HepG2 (cell line): ENCODE measurements around the gene FAM131C. TPM values are rescaled to one million over a fixed set of nuclear protein-coding genes. Genes with fewer than 3 reads are reported as not detected.
A peak's percentile ranks its signal among the peaks of the same experiment; 100 is the strongest.
"Not testable (repeated sequence)": the region's sequence is repeated elsewhere in the genome, so short reads cannot be mapped to it uniquely, and the experiment has no call there.

ENCODE experiments used
- ATAC-seq: fragments of 200-7000 bp; cut with Tn5 transposase; 3 replicates; pipeline ENCODE4 v1.9.1; 2020; ENCODE audit warnings: mild to moderate bottlenecking, moderate library complexity
- BruUV-seq: library from RNA; stranded (reverse); fragments of 400-500 nt; replicated peaks from 2 replicates; lab custom pipeline; 2021; lab: Mats Ljungman, UMichigan
- CTCF ChIA-PET: fragments of 300-600 bp; formaldehyde crosslinking; extraction: SDS; loops from one replicate; lab custom pipeline; 2021; ENCODE audit warnings: low total read pairs, inconsistent platforms, low intra/inter-chr PET ratio; lab: Yijun Ruan, JAX
- POLR2A ChIA-PET: fragments of 350-600 bp; sonication (Branson Sonifier 250); formaldehyde crosslinking; loops from one replicate; lab custom pipeline; 2020; ENCODE audit warnings: antibody characterized with exemption, inconsistent platforms; lab: Yijun Ruan, JAX
- DNase-seq: peaks from one replicate; pipeline ENCODE4 v3.0.0-alpha.2; 2015; ENCODE audit warnings: low spot score
- FAIRE-seq: peaks from 3 replicates; lab custom pipeline; 2011; peaks lifted over from hg19 to GRCh38; lab: Jason Lieb, UNC
- H2AFZ ChIP-seq: one replicate; pipeline ENCODE4 v1.6.1; 2011; ENCODE audit warnings: low read length, inconsistent platforms
- H3K27ac ChIP-seq: fragments of 300-600 bp; 3 replicates; pipeline ENCODE4 v1.8.0; 2011; ENCODE audit warnings: mixed run types, mild to moderate bottlenecking, mixed read lengths, low read length, inconsistent platforms; ENCODE audit not compliant: insufficient read depth; ENCODE audit errors: extremely low read length
- H3K27me3 ChIP-seq, 2 experiments: fragments of 200-600 bp in 1 of 2; 2 replicates in 1 of 2; 3 replicates in 1 of 2; pipeline versions ENCODE4 v1.6.0 to v1.8.0; 2011; ENCODE audit warnings: low read length in 2 of 2, mild to moderate bottlenecking in 2 of 2, moderate library complexity in 2 of 2, inconsistent platforms in 1 of 2; ENCODE audit not compliant: insufficient read depth in 2 of 2, control insufficient read depth in 1 of 2
- H3K36me3 ChIP-seq, 2 experiments: fragments of 200-600 bp in 1 of 2; replicated peaks in 1 of 2; 2 replicates in 1 of 2; 3 replicates in 1 of 2; pipeline versions ENCODE4 v1.5.1 to v1.8.0; 2011; ENCODE audit warnings: low read length in 2 of 2, inconsistent platforms in 1 of 2; ENCODE audit not compliant: insufficient read depth in 2 of 2, control insufficient read depth in 1 of 2
- H3K4me1 ChIP-seq: 2 replicates; pipeline ENCODE4 v1.5.1; 2012; ENCODE audit warnings: low read length, inconsistent platforms; ENCODE audit not compliant: insufficient read depth
- H3K4me2 ChIP-seq: 2 replicates; pipeline ENCODE4 v1.6.0; 2011; ENCODE audit warnings: low read depth, low read length, inconsistent platforms
- H3K4me3 ChIP-seq, 3 experiments: fragments of 200-600 bp in 1 of 3; sonication (generic), shearing (Covaris generic) in 1 of 3; replicated peaks in 1 of 3; 2 replicates each; pipeline ENCODE4 v1.5.1; 2011 to 2016; ENCODE audit warnings: low read length in 3 of 3, inconsistent platforms in 2 of 3, low read depth in 2 of 3, mild to moderate bottlenecking in 2 of 3, control low read depth in 1 of 3, mixed read lengths in 1 of 3; ENCODE audit not compliant: insufficient read depth in 1 of 3
- H3K79me2 ChIP-seq: one replicate; pipeline ENCODE4 v1.6.1; 2011; ENCODE audit warnings: low read length, inconsistent platforms; ENCODE audit not compliant: insufficient read depth
- H3K9ac ChIP-seq: 2 replicates; pipeline ENCODE4 v1.6.0; 2011; ENCODE audit warnings: mild to moderate bottlenecking, low read depth, low read length, inconsistent platforms; ENCODE audit not compliant: insufficient read depth
- H3K9me3 ChIP-seq: 2 replicates; pipeline ENCODE4 v1.5.1; 2012; ENCODE audit warnings: mild to moderate bottlenecking, low read length
- H4K20me1 ChIP-seq: 2 replicates; pipeline ENCODE4 v1.6.0; 2011; ENCODE audit warnings: inconsistent platforms, mild to moderate bottlenecking, low read length, moderate library complexity; ENCODE audit not compliant: insufficient read depth
- ZNF629 ChIP-seq: sonication (generic); formaldehyde crosslinking; conservative IDR thresholded peaks from 2 replicates; pipeline ENCODE4 v1.5.0; 2020; ENCODE audit warnings: missing genetic modification reagents
- WGBS: methylation state at CpG from one replicate; pipeline ENCODE4 v1.1.6; 2017; ENCODE audit warnings: low lambda C conversion rate; 5-methylcytosine and 5-hydroxymethylcytosine counted together
- in situ Hi-C: cut with HindIII; loops from 2 replicates; pipeline ENCODE4 v1.10.0; 2017; ENCODE audit warnings: low pct_unique_long_range_greater_than_20kb; ENCODE audit not compliant: extremely low pct_ligation_motif_present
- intact Hi-C: fragments of 100-400 bp; cut with micrococcal nuclease; formaldehyde crosslinking; loops from one replicate; pipeline ENCODE4 v1.10.0; 2022; ENCODE audit not compliant: unreplicated experiment
- polyA plus RNA-seq, 8 experiments: library from polyadenylated mRNA; depleted of rRNA in 3 of 8; stranded (reverse) in 7 of 8; unstranded in 1 of 8; fragments of >200 nt; fragmentation: Illumina TruSeq in 4 of 8; extraction: Trizol in 4 of 8; gene quantifications; 2 replicates each; pipeline versions ENCODE4 v1.2.1 to v1.2.3, GENCODE V29; 2011 to 2016; ENCODE audit warnings: low read depth in 4 of 8, missing spikeins in 1 of 8, mixed read lengths in 1 of 8; ENCODE audit not compliant: insufficient read depth in 1 of 8
- total RNA-seq, 5 experiments: library from RNA; depleted of rRNA; stranded (reverse); fragments of >200 nt; fragmentation: Illumina TruSeq; extraction: Trizol; gene quantifications; 2 replicates each; pipeline ENCODE4 v1.2.3, GENCODE V29; 2016; ENCODE audit warnings: low read depth in 1 of 5
- TF ChIP-seq, protein P1 (sequence below): IDR thresholded peaks from 2 replicates; pipeline ENCODE4 v1.4.0; 2020; ENCODE audit warnings: mild to moderate bottlenecking, missing genetic modification reagents

Gene FAM131C
- total and polyA plus RNA-seq, 2 of the 13 experiments (the other 11 are each of a cell fraction or from before 2014, with no cell fraction given) = 0.07 TPM; not detected in 1

DNA sequence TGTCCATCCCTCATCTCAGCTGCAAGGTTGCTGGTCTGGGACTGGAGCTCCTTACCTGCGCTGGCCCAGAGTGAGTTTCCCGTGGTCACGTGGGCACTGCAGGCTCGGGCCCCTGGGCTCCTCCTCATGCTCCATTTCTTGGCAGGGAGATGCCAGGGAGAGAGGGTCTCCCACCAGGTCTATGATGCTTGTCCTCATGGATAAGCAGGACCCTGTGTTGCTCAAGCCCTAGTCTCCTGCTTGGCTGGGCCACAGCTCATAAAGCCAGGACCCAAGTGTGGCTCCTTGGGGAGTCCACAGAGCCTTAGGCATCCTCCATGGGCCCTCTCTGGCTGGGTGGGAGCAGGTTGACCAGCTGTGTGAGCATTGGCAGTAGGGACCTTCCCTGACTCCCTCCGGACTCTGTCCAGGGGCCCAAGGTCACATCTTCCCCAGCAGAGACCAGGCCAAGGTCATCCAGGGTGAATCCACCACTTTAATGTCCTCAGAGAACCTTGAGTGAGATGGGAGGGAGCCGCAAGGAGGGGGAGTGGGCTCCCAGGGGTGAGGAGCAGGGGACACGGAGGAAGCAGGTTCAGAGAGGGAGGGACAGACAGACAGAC is 16.0 kb downstream of the FAM131C start (continued):
- TF ChIP-seq, protein P1, sequence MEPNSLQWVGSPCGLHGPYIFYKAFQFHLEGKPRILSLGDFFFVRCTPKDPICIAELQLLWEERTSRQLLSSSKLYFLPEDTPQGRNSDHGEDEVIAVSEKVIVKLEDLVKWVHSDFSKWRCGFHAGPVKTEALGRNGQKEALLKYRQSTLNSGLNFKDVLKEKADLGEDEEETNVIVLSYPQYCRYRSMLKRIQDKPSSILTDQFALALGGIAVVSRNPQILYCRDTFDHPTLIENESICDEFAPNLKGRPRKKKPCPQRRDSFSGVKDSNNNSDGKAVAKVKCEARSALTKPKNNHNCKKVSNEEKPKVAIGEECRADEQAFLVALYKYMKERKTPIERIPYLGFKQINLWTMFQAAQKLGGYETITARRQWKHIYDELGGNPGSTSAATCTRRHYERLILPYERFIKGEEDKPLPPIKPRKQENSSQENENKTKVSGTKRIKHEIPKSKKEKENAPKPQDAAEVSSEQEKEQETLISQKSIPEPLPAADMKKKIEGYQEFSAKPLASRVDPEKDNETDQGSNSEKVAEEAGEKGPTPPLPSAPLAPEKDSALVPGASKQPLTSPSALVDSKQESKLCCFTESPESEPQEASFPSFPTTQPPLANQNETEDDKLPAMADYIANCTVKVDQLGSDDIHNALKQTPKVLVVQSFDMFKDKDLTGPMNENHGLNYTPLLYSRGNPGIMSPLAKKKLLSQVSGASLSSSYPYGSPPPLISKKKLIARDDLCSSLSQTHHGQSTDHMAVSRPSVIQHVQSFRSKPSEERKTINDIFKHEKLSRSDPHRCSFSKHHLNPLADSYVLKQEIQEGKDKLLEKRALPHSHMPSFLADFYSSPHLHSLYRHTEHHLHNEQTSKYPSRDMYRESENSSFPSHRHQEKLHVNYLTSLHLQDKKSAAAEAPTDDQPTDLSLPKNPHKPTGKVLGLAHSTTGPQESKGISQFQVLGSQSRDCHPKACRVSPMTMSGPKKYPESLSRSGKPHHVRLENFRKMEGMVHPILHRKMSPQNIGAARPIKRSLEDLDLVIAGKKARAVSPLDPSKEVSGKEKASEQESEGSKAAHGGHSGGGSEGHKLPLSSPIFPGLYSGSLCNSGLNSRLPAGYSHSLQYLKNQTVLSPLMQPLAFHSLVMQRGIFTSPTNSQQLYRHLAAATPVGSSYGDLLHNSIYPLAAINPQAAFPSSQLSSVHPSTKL (CRISPR knock-in tag) = 0 out of 2 replicates have a peak, but pooled peaks have one; percentile 20

DNA sequence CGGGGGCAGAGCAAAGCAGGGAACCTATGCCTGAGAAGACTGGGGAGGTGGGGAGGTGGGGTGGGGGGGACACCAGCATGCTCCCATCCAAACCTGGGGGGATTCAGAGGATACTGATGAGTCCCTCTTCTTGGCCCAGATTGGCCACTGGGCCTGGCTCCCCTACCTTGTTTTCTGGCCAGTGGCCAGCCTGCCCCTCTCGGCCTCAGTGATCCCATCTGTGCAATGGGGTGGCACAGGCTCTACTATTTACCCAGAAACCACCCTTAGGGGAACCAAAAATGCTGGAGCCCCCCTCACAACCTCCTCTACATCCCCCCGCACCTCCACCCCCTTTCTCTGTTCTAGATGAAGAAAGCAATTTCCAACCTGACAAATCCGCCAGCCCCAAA is 16.9 kb downstream of the FAM131C start:
- WGBS = 31% methylated on average over 2 of the region's 4 CpGs
- H3K9me3 ChIP-seq, H3K79me2 ChIP-seq, ATAC-seq, H2AFZ ChIP-seq, DNase-seq, H3K4me3 ChIP-seq, H3K36me3 ChIP-seq, BruUV-seq, H3K9ac ChIP-seq, H4K20me1 ChIP-seq, POLR2A ChIA-PET, H3K27ac ChIP-seq, H3K4me2 ChIP-seq, FAIRE-seq, in situ Hi-C loops: not testable (repeated sequence)
- CTCF ChIA-PET = interaction anchor here (1.3 to 2.8 kb wide), 2 partner anchors 23 to 47 kb away, joined by 3 to 35 read pairs; no protein-coding TSS in a partner anchor
- H3K27me3 ChIP-seq = peaks cover 5 to 28% of the 10 kb centered on the region in 2 experiments; a peak in 3 of 5 replicates
- intact Hi-C loops = loop anchor here (1.0 to 2.0 kb wide), 2 partner anchors 24 to 47 kb away; no protein-coding TSS in a partner anchor
- H3K4me1 ChIP-seq = peaks cover 19% of the 10 kb centered on the region
- peak; percentile 51; the same call in 1 of the 2 replicates for TF ChIP-seq ZNF629
